Nucleus accumbens (tissue), 56 donors: ENCODE results near the gene SYCE1.
"Not testable (repeated sequence)": the region's sequence is repeated elsewhere in the genome, so short reads cannot be mapped to it uniquely, and the experiment has no call there.

Experiments used
- DNase-seq, 56 donors: peaks; one replicate each; lab custom pipeline; 2025; lab: John Stamatoyannopoulos, UW

SYCE1 gene

DNA sequence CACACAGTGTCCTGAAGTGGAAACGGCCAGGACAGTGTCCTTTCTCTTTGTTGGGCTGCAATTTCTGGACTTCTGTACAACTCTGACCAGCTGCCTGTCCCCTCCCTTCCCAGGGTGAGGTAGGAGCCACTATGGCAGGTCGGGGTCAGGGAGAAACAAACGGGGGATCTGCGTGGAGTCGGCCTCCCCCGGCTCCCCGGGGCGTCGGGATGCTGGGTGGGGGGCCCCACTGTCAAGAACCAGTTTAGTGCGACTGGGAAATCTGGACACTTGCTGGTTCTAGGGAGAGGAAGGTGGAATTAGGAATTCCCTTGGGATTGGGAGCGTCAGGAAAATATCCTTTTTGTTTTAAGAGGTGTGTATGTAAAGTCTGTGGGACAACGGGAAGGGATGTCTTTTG lies 567 bp downstream of the SYCE1 start:
- DNase-seq = no peak

DNA sequence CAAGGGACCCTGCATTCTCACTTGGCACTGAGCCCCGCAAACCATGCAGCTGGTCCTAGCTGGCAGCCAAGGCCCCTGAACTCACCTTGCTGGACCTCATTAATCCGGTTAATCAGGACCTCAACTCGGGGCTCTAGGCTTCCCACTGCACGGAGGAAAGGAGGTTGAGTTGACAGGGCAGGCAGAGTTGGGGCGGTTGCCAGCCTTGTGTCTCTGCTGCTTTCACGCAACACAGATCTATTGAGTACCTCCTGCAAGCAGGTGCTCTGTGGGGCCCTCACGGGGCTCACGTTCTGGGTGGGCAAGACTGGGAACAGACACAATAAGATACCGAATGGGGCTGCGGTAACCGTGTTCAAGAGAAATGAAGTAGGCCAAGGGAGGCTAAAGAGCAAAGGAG lies 6.2 kb downstream of the SYCE1 start:
- DNase-seq = no peak

DNA sequence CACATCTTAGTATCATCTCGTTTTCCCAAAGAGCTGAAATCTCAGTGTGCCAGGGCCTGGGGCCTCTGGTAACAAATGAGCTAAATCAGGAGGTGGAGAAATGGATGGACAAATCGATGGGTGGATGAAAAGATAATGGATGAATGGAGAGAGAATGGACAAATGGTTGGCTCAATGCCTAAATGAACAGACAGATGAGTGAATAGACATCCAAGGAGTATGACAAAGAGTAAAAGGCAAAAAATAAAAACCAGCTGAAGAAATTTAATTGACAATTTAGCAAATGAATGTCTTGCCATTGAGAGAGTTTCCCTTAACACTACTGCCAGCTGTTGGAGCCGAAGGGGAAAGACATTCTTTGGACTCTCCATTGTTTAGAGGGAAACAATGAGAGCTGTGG lies 8.0 kb downstream of the SYCE1 start:
- no peak for DNase-seq

DNA sequence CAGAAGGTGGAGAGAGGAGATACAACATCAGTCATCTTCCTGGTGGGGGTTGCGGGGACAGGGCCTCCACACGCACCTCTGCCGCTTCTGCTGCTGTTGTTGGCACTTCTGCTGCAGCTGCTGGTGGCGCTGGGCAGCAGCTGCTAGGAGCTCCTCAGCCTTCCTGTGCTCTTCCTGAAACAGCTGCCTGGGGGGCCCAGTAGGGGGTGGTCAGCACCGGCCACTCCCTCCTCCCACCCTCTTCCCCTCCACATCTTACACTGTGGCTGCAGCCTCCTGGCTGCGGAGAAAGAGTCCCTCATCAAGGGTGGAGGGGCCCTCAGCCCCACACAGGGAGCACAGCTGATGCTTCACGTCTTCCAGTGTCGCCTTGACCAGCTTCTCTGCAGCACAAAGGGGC lies 9.9 kb downstream of the SYCE1 start:
- DNase-seq = no peak

DNA sequence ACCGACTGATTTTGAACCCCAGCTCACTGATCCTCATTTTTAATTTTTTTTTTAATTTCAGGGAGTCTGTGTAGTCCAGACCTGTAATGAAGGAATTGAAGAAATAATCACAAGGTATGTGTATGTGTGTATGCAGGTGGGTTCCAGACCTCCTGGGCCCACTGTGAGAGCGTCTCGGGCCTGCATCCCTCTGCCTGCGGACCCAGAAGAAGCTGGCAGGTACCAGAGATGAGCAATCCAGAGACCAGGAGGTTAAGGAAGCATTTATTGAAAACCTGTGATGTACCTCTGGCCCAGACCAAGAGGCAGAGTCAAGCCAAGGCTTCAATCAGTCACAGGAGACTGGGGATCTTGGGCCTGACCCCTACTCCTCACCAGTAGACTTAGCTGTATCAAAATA lies 10.8 kb downstream of the SYCE1 start:
- DNase-seq = no peak

DNA sequence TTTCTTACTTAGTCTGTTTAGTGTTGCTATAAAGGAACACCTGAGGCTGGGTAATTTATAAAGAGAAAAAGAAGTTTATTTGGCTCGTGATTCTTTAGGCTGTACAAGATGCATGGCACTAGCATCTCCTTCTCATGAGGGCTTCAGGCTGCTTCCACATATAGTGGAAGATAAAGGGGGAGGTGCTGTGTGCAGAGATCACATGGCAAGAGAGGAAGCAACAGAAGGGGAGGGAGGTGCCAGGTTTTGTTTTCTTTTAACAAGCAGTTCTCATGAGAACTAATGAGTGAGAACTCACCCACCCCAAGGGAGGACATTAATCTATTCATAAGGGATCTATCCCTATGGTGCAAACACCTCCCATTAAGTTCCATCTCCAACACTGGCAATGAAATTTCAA lies 20.9 kb downstream of the SYCE1 start:
- no peak for DNase-seq

DNA sequence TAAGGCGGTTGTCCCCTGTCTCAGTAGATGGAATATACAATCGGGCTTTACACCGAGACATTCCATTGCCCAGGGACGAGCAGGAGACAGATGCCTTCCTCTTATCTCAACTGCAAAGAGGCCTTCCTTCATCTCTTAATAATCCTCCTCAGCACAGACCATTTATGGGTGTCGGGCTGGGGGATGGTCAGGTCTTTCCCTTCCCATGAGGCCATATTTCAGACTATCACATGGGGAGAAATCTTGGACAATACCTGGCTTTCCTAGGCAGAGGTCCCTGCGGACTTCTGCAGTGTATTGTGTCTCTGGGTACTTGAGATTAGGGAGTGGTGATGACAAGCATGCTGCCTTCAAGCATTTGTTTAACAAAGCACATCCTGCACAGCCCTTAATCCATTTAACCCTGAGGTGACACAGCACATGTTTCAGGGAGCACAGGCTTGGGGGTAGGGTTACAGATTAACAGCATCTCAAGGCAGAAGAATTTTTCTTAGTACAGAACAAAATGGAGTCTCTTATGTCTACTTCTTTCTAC lies 23.9 kb downstream of the SYCE1 start:
- DNase-seq = not testable (repeated sequence)

DNA sequence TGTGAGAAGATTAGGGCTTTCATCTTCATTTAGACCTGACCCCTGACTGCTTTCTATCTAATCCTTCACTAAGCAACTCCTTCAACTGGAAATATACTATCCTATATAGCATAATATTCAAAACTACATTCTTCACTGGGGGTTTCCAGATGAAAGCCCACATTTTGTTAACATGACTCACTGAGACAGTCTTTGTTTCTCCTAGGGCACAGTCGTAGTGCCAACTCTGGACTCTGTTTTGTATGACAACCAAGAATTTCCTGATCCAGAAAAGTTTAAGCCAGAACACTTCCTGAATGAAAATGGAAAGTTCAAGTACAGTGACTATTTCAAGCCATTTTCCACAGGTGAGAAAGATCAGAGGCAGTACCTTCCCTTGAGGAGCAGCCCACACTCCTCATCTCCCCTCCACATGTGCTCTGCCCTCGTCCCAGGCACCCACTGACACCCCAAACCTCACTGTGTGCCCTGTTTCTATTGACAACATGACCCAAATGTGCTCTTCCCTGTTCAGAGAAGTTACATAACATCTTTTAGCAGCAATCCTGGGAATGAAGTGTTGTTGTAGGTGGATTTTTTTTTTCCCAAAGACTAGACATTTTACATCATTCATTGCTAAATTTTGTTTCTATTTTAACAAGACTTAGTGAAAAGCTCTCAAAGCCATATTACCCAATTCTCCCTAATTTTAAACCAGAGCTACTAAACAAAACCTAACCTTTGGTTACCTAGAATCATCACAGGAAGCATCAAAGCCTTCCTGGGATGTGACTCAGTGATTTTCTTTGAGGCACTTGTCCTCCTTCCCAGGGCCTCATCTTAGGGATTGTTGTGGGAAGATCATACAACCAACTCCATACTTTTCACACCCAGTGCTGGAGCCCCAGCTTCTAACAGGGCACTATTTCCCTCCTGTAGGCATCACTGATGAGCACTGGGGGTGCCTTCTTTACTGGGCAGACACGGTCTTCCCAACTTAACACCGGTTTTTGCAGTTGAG lies 27.5 kb downstream of the SYCE1 start:
- peak in 4 of 56 donors; percentile 21 to 46 (median 24) for DNase-seq

DNA sequence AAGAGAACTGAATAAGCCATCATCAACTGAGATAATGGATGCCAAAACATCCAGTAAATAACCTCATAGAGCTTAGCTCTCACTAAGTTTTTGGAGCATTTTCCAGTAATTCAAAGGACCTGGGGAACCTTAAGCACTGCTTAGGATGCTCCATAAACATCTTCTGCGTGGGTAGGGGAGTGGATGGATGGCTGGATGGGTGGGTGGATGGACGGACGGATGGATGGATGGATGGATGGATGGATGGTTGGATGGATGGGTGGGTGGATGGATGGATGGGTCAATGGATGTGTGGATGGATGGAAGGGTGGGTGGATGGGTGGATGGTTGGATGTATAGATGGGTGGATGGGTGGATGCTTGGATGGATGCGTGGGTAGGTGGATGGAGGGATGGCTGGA lies 29.2 kb downstream of the SYCE1 start:
- no peak for DNase-seq

DNA sequence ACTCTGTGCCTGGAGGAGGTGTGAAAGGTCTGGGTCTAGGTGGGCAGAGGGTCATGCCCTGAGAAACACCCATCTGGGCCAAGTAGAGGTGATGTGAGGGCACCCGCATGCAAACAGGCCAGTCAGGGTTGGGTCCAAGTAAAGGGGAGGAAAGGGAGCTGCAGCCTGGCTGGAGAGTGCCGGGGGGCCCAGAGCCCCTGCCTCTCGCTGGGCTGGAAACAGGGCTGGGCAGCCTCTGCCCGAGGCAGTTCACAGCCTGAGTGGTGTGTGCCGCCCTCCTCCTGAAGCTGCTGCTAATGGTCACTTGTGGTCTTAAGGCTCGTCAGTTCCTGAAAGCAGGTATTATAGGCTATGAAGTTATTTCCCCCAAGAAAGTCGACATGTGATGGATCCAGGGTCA lies 31.0 kb downstream of the SYCE1 start:
- DNase-seq = no peak

DNA sequence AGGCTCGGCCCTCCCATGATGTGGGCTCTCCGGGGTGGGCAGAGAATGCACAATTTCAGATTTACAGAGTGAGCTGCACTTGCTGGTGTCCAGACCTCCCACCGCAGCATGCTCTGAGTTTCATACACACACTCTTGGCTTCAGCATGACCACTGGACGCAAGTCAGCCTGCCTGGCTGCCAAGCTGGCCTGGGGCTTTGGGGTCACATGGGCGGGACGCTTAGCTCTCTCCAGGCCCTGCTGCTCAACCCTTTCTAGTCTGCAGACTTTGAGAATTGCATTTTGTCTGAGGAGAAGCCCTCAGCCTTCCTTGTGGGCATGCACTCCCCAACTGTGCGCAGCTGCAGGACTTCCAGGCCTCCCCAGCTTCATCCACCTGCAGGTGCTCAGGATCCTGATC lies 32.5 kb downstream of the SYCE1 start:
- peak in 1 of 56 donors; percentile 8 for DNase-seq

DNA sequence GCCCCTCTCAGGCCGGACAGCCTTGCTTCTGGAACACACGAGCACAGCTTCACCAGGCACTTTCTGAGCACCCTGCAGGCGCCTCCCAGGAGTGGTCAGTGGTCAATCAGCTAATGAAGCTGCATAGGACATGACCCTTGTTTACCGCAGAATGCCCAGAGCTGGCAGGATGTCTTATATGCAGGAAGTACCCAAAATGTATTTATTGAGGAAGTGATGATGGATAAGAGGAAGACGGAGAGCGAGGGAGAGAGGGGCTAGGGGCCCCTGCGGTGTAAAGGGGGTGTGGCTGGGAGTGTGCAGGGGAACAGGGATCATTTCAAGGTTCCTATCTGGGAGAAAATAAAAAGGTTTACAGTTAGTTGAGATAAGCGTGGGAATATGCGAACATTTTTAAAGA lies 34.9 kb downstream of the SYCE1 start:
- DNase-seq = no peak

DNA sequence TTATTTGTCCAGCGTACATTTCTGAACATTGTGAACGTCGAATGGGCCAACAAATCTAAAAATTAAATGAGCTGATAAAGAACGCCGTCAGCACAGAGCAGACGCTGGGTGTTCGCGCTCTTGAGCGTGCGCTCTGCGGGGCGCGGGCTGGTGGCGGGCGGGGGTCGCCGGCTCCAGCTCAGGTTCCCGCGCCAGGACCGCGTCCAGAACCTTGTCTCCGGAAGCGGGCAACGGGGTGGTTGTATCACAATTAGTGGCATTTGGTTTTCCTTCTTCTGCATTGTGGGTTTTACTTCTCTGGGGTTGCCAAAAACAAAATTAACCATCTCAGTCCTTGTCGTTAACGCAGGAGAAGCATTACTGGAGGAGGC lies 35.8 kb downstream of the SYCE1 start:
- no peak for DNase-seq

DNA sequence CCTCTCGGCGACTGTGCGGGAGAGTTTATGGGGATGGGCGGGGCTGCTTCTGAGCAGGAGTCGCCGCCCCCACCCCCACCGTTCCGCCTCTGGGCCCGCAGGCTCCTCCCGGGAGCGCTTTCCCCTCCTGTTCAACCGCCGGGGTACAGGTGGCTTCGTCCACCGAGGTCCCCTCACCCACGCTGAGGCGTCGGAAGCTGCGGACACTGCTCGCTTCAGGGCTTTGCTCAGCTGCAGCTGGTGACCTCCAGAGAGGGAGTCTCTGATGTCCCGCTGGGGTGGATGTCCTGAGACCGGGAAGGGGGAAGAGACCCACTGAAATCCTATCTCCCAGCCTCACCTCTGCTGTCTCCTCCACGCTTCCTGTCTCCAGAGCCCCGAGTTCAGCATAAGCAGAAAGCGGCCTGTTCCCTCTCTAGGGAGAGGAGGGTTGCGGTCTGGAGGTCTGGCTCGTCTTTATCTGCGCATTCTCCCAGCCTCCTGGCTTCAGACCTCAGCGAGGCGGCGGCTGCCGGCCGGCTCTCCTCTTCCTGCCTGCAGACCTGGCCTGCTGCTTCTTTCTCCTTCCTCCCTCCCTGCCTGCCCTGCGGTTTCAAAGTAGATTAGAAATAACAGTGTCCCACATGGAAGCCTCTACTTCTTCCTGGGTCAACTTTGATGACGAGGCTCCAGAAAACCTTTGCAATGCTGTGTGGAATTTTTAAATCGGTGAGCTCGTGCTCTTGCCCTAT lies 36.4 kb downstream of the SYCE1 start:
- peak in 2 of 56 donors; percentile 25 to 37 for DNase-seq

DNA sequence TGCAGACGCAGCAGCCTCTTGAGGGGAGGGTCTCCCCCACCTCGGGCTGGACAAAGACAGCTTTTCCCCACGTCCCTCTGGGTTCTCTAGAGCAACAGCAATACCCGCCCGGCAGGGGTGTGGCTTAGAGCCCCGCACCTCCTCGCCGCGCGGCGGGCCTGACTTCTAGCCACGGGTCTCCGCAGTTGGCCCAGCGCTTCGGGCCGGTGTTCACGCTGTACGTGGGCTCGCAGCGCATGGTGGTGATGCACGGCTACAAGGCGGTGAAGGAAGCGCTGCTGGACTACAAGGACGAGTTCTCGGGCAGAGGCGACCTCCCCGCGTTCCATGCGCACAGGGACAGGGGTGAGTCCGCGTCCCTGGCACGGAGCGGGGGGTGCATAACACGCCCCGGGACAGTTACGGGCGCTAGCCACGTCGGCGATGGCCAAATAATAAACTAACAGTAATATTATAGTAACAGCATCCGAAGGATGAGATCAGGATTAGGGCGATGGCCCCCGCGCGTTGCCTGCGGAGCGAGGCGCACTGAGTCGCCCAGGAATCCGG lies 37.0 kb downstream of the SYCE1 start:
- peak in 1 of 56 donors; percentile 18 for DNase-seq

DNA sequence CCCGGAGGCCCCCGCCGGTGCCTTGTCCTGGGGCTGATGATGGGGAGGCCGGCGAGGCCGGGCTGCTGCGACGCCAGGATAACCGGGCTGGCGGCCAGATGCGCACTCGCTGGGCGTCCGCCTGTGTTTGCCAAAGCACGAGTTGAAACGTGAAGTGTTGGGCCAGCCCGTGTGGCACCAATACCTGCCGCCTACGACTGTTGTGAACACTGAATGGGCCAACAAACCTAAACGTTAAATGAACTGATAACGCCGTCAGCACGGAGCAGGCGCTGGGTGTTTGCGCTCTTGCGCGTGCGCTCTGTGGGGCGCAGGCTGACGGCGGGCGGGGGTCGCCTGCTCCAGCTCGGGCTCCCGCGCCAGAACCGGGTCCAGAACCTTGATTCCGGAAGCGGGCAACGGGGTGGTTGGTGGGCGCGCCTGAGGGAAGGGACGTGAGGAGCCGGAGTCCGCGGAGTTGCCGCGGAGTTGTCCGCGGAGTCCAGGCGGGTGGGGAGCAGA lies 37.6 kb downstream of the SYCE1 start:
- DNase-seq = peak in 9 of 56 donors; percentile 26 to 44 (median 32)

DNA sequence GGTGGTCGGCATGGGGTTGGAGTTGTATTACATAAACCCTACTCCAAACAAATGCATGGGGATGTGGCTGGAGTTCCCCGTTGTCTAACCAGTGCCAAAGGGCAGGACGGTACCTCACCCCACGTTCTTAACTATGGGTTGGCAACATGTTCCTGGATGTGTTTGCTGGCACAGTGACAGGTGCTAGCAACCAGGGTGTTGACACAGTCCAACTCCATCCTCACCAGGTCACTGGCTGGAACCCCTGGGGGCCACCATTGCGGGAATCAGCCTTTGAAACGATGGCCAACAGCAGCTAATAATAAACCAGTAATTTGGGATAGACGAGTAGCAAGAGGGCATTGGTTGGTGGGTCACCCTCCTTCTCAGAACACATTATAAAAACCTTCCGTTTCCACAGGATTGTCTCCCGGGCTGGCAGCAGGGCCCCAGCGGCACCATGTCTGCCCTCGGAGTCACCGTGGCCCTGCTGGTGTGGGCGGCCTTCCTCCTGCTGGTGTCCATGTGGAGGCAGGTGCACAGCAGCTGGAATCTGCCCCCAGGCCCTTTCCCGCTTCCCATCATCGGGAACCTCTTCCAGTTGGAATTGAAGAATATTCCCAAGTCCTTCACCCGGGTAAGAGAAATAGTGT lies 38.3 kb downstream of the SYCE1 start, which contains the start of gene CYP2E1:
TSS of gene CYP2E1 (plus strand) at position 407 of the 632 bp plus-strand sequence. CDS start at position 440, 33 bp downstream.
- no peak for DNase-seq

DNA sequence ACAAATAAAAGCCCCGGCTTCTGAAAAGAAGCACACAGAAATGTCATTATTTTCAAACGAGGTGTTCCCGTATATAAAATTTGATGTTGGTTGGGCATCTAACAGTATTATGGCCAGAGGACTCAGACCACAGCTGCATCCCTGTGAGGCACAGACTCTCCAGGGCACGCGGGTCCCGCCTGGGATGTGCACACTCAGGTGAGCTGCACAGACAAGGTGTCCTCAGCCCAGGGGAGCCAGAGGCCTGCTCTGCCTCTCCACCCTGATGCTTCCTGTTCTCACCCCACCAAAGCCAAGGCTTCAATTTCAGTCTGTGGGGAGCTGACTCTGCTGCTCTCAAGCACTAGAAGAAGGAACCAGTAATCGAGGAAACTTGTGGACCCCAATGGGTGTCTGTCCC lies 39.9 kb downstream of the SYCE1 start:
- DNase-seq = no peak

DNA sequence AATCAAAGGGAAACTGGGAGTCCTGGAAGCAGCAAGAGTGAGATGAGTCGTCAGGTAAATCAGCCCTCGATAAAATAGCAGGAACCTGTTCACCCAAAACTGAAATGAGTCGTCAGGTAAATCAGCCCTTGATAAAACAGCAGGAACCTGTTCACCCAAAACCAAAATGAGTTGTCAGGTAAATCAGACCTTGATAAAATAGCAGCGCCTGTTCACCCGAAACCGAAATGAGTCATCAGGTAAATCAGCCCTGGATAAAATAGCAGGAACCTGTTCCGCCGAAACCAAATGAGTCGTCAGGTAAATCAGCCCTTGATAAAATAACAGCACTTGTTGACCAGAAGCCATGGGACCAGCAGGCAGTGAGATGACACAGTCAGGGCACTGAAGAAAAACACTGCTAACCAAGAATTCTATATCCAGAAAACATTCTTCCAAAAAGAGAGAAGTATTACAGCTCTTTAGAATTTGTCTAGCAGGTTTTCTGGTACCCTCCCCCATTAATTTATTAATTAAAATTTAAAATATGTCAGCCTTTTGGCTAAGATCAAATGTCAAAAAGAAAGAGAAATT lies 41.7 kb downstream of the SYCE1 start:
- DNase-seq = no peak

DNA sequence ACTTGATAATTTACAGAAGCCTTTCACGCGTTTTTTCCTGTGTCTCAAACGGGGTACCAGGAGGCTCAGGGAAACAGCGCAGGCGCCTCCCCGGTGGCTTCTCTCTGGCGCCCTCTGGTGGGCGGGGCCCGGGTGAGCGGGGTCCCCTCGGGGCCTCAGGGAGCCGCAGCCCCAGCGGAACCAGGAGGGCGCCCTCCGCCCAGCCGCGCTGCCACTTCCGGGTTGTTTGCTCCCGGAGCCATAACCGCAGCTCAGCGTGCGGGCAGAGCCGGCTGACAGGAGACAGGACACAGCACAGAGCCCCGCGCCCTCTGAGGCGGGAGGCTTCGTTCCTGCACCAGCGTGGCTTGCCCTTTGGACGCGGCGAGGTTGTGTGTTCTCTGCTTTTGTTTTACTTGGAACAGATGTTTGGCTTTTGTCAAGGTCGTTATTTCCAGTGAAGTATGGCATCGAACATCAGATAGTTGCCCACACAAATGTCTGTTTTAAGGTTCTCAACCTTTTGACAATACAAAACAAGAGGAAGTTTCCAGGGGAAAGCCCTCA lies 45.1 kb downstream of the SYCE1 start:
- DNase-seq = peak in 50 of 56 donors; percentile 13 to 90 (median 62)
